Fibroblast of mammary gland (primary cell): ENCODE measurements around the gene MAP3K7CL.

Experiments
- DNase-seq: peaks from one replicate; pipeline ENCODE4 v3.0.0-alpha.2; 2010; ENCODE audit warnings: low read depth
- H3K4me3 ChIP-seq: 2 replicates; pipeline ENCODE4 v1.5.1; 2011; ENCODE audit warnings: low read depth, mild to moderate bottlenecking, low read length, moderate library complexity; ENCODE audit not compliant: control insufficient read depth
- CTCF ChIP-seq: conservative IDR thresholded peaks from 2 replicates; pipeline ENCODE4 v1.5.1; 2011; ENCODE audit warnings: low read depth, low read length, inconsistent platforms; ENCODE audit not compliant: control insufficient read depth, insufficient read depth

The MAP3K7CL gene

DNA sequence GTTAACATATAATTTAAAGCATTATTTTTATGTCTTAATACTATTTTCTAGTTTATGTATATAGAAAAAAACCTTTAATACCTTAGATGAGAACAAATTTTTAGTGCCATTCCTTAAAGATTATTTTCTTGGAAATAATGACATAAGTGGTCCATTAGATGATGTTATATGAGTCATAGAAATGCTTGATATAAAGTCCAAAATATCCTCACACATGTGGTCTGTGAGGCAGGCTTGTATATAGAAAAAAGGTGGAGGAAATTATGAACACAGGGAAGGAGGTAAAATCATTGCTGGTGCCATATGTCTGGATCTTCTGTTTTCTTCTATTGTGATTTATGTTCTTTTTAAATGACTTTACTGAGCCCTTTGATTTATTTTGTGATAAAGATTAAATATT, 79.3 kb downstream of the MAP3K7CL start:
- TF ChIP-seq CTCF, result no peak
- no peak overlapping the region for H3K4me3 ChIP-seq
- DNase-seq, result peak; percentile 69

GRCh38 chr21:29211205-29211604, 80.8 kb downstream of the MAP3K7CL start:
- TF ChIP-seq CTCF, result no peak
- H3K4me3 ChIP-seq, result no peak overlapping the region
- DNase-seq, result no peak

GRCh38 chr21:29212446-29212845, 82.0 kb downstream of the MAP3K7CL start:
- no peak overlapping the region for H3K4me3 ChIP-seq
- DNase-seq, result no peak
- no peak for TF ChIP-seq CTCF

GRCh38 chr21:29213513-29214385, 83.3 kb downstream of the MAP3K7CL start:
- DNase-seq, result no peak
- TF ChIP-seq CTCF, result no peak

GRCh38 chr21:29215709-29216108, 85.3 kb downstream of the MAP3K7CL start:
- H3K4me3 ChIP-seq, result no peak overlapping the region
- no peak for TF ChIP-seq CTCF
- DNase-seq, result peak; percentile 68

More at GRCh38 chr21:29213513-29214385, 83.3 kb downstream of the MAP3K7CL start:
- no peak overlapping the region for H3K4me3 ChIP-seq

DNA sequence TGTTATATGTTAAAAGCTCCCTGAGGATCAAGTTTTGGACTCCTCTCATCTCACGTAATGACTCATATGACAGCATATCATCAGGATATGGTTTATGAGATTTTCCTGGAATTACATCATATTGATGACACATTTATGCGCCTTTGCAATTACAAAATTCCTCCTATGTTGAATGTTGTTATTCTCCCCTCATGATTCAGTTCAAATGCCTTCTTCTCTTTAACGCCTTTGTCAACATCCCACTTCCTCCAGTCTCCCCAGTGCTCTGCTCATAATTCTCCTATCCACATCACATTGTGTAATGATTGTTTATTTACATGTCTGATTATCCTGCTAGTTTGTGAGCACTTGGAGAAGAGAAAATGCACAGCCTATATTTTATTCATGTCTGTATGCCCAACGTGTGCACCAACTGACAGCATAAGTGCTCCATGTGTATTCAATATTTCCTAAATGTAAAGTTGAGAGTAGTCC, 87.4 kb downstream of the MAP3K7CL start:
- peak; percentile 99 for DNase-seq
- H3K4me3 ChIP-seq, result no peak overlapping the region
- no peak for TF ChIP-seq CTCF

GRCh38 chr21:29218749-29219148, 88.3 kb downstream of the MAP3K7CL start:
- no peak for DNase-seq
- no peak for TF ChIP-seq CTCF
- H3K4me3 ChIP-seq, result no peak overlapping the region
